Mesenchymal stem cell (in vitro differentiated cells and primary cell): Measurements from ENCODE around the gene CDYL.

ENCODE experiments used
- DNase-seq: peaks from one replicate; pipeline ENCODE4 v3.0.0-alpha.2; 2013
- H2AFZ ChIP-seq: one replicate; pipeline ENCODE4 v1.6.1; 2013; ENCODE audit warnings: low read depth, mild to moderate bottlenecking, control low read depth, inconsistent platforms, low read length, moderate library complexity
- H2AK5ac ChIP-seq: 2 replicates; pipeline ENCODE4 v1.6.1; 2013; ENCODE audit warnings: low read length, moderate library complexity, mild to moderate bottlenecking, inconsistent platforms; ENCODE audit not compliant: severe bottlenecking
- H2BK120ac ChIP-seq: one replicate; pipeline ENCODE4 v1.6.1; 2013; ENCODE audit warnings: low read depth, mild to moderate bottlenecking, inconsistent platforms, low read length, moderate library complexity
- H2BK12ac ChIP-seq, 2 experiments: one replicate each; pipeline ENCODE4 v1.6.1; 2013; ENCODE audit warnings: inconsistent platforms in 2 of 2, low read length in 2 of 2, mild to moderate bottlenecking in 2 of 2, moderate library complexity in 2 of 2, control low read depth in 1 of 2
- H2BK15ac ChIP-seq: one replicate; pipeline ENCODE4 v1.6.1; 2013; ENCODE audit warnings: mild to moderate bottlenecking, low read depth, inconsistent platforms; ENCODE audit not compliant: poor library complexity, severe bottlenecking
- H2BK5ac ChIP-seq: 2 replicates; pipeline ENCODE4 v1.6.1; 2013; ENCODE audit warnings: low read depth, mild to moderate bottlenecking, low read length, control low read depth, inconsistent platforms; ENCODE audit not compliant: poor library complexity, severe bottlenecking
- H3K14ac ChIP-seq, 2 experiments: one replicate each; pipeline ENCODE4 v1.6.1; 2013; ENCODE audit warnings: inconsistent platforms in 2 of 2, low read length in 2 of 2, control low read depth in 1 of 2, mild to moderate bottlenecking in 1 of 2, moderate library complexity in 1 of 2
- H3K18ac ChIP-seq, 2 experiments: one replicate each; pipeline ENCODE4 v1.6.1; 2013; ENCODE audit warnings: inconsistent platforms in 2 of 2, low read length in 2 of 2, control low read depth in 1 of 2, low read depth in 1 of 2, mild to moderate bottlenecking in 1 of 2
- H3K23ac ChIP-seq, 2 experiments: one replicate each; pipeline ENCODE4 v1.6.1; 2013; ENCODE audit warnings: inconsistent platforms in 2 of 2, low read length in 2 of 2, mild to moderate bottlenecking in 2 of 2, moderate library complexity in 2 of 2, control low read depth in 1 of 2
- H3K27ac ChIP-seq: 2 replicates; pipeline ENCODE4 v1.5.1; 2013; ENCODE audit warnings: mild to moderate bottlenecking, moderate library complexity, low read length, control low read depth, inconsistent platforms; ENCODE audit not compliant: poor library complexity, severe bottlenecking
- H3K27me3 ChIP-seq, 2 experiments: 2 replicates each; pipeline versions ENCODE4 v1.6.1 to v1.7.0; 2013; ENCODE audit warnings: low read length in 2 of 2, mild to moderate bottlenecking in 2 of 2, moderate library complexity in 2 of 2, control low read depth in 1 of 2, inconsistent platforms in 1 of 2; ENCODE audit not compliant: control insufficient read depth in 1 of 2, insufficient read depth in 1 of 2
- H3K36me3 ChIP-seq, 2 experiments: 2 replicates each; pipeline versions ENCODE4 v1.6.1 to v1.7.0; 2013; ENCODE audit warnings: low read length in 2 of 2, control low read depth in 1 of 2, inconsistent platforms in 1 of 2, low read depth in 1 of 2, mild to moderate bottlenecking in 1 of 2; ENCODE audit not compliant: insufficient read depth in 2 of 2, control insufficient read depth in 1 of 2
- H3K4ac ChIP-seq, 2 experiments: one replicate each; pipeline ENCODE4 v1.6.1; 2013; ENCODE audit warnings: inconsistent platforms in 2 of 2, low read length in 2 of 2, mild to moderate bottlenecking in 2 of 2, moderate library complexity in 2 of 2, control low read depth in 1 of 2, low read depth in 1 of 2
- H3K4me1 ChIP-seq: 2 replicates; pipeline ENCODE4 v1.6.1; 2013; ENCODE audit warnings: low read depth, low read length, control low read depth; ENCODE audit not compliant: control insufficient read depth, insufficient read depth
- H3K4me2 ChIP-seq: 2 replicates; pipeline ENCODE4 v1.6.1; 2013; ENCODE audit warnings: low read length, mild to moderate bottlenecking, inconsistent platforms; ENCODE audit not compliant: poor library complexity, severe bottlenecking
- H3K4me3 ChIP-seq, 2 experiments: 2 replicates each; pipeline versions ENCODE4 v1.5.1 to v1.7.0; 2013; ENCODE audit warnings: low read length in 2 of 2, mild to moderate bottlenecking in 2 of 2, control low read depth in 1 of 2, low read depth in 1 of 2; ENCODE audit not compliant: insufficient read depth in 1 of 2
- H3K79me1 ChIP-seq: replicated peaks from 2 replicates; pipeline ENCODE4 v1.6.1; 2013; ENCODE audit warnings: mild to moderate bottlenecking, control low read depth, low read length, inconsistent platforms; ENCODE audit not compliant: poor library complexity, severe bottlenecking
- H3K9ac ChIP-seq: 2 replicates; pipeline ENCODE4 v1.7.0; 2013; ENCODE audit warnings: mild to moderate bottlenecking, low read length, moderate library complexity
- H3K9me3 ChIP-seq: 2 replicates; pipeline ENCODE4 v1.7.0; 2013; ENCODE audit warnings: mild to moderate bottlenecking, low read length; ENCODE audit not compliant: control insufficient read depth
- H4K8ac ChIP-seq: one replicate; pipeline ENCODE4 v1.6.1; 2013; ENCODE audit warnings: inconsistent platforms, mild to moderate bottlenecking, low read length, moderate library complexity
- H4K91ac ChIP-seq: one replicate; pipeline ENCODE4 v1.6.1; 2013; ENCODE audit warnings: mild to moderate bottlenecking, low read length, inconsistent platforms
- WGBS: methylation state at CpG from one replicate; pipeline ENCODE4 v1.1.7; 2013; ENCODE audit warnings: mixed read lengths; 5-methylcytosine and 5-hydroxymethylcytosine counted together

Gene CDYL

GRCh38 chr6:4936681-4937041 is 160.5 kb downstream of the CDYL start:
- H2BK15ac ChIP-seq = no peak overlapping the region
- no peak overlapping the region for H3K9ac ChIP-seq
- no peak overlapping the region for H2BK5ac ChIP-seq
- peak; percentile 63 for DNase-seq
- no CpG with 5 or more reads among the region's 4 CpGs for WGBS
- H2BK120ac ChIP-seq = no peak overlapping the region
- no peak overlapping the region for H3K4me2 ChIP-seq
- peaks cover 50% of the 10 kb centered on the region for H3K79me1 ChIP-seq
- H3K4me1 ChIP-seq = peaks cover 10% of the 10 kb centered on the region
- no peaks in the 10 kb centered on the region for H3K27me3 ChIP-seq
- no peak overlapping the region for H3K23ac ChIP-seq
- H3K18ac ChIP-seq = no peak overlapping the region
- H3K4ac ChIP-seq = no peak overlapping the region
- H2AFZ ChIP-seq = no peak overlapping the region
- peaks cover 6 to 12% of the 10 kb centered on the region in 2 experiments for H3K36me3 ChIP-seq
- no peak overlapping the region for H2AK5ac ChIP-seq
- no peak overlapping the region for H4K8ac ChIP-seq
- H4K91ac ChIP-seq = no peak overlapping the region
- H3K4me3 ChIP-seq = no peak overlapping the region
- no peak overlapping the region for H3K14ac ChIP-seq
- no peak overlapping the region for H3K27ac ChIP-seq
- H3K9me3 ChIP-seq = no peaks in the 10 kb centered on the region
- no peak overlapping the region for H2BK12ac ChIP-seq

- H3K27me3 ChIP-seq = no peaks in the 10 kb centered on the region
Measured at GRCh38 chr6:4937414-4937813, 161.2 kb downstream of the CDYL start.

GRCh38 chr6:4939241-4939640 is 163.0 kb downstream of the CDYL start:
- Histone ChIP-seq H4K91ac (no peak overlapping the region), H2BK5ac (no peak overlapping the region), H3K4me2 (no peak overlapping the region), H3K4ac (no peak overlapping the region), H3K4me3 (no peak overlapping the region), H3K4me1 (peaks cover 16% of the 10 kb centered on the region), H3K36me3 (peaks cover 8 to 12% of the 10 kb centered on the region in 2 experiments), H3K9ac (no peak overlapping the region), H2AFZ (no peak overlapping the region), H3K27ac (no peak overlapping the region), H3K23ac (no peak overlapping the region), H2BK120ac (no peak overlapping the region), H2BK12ac (no peak overlapping the region), H2AK5ac (no peak overlapping the region), H4K8ac (no peak overlapping the region), H2BK15ac (no peak overlapping the region), H3K14ac (no peak overlapping the region), H3K9me3 (no peaks in the 10 kb centered on the region), H3K27me3 (no peaks in the 10 kb centered on the region), H3K18ac (no peak overlapping the region), H3K79me1 (peaks cover 29% of the 10 kb centered on the region)
- no peak for DNase-seq
- WGBS = no CpG with 5 or more reads among the region's 1 CpG

More at GRCh38 chr6:4937414-4937813, 161.2 kb downstream of the CDYL start:
- H3K79me1 ChIP-seq = peaks cover 43% of the 10 kb centered on the region
- H3K27ac ChIP-seq = no peak overlapping the region
- DNase-seq = no peak
- no peak overlapping the region for H2AK5ac ChIP-seq
- no peak overlapping the region for H2BK12ac ChIP-seq
- no peak overlapping the region for H3K4ac ChIP-seq
- H3K9me3 ChIP-seq = no peaks in the 10 kb centered on the region
- H3K14ac ChIP-seq = no peak overlapping the region
- no peak overlapping the region for H3K23ac ChIP-seq
- 93% methylated on average over 9 of the region's 9 CpGs for WGBS
- H2BK5ac ChIP-seq = no peak overlapping the region
- H2AFZ ChIP-seq = no peak overlapping the region
- H4K8ac ChIP-seq = no peak overlapping the region
- no peak overlapping the region for H3K4me3 ChIP-seq
- no peak overlapping the region for H3K4me2 ChIP-seq
- H3K4me1 ChIP-seq = peaks cover 8% of the 10 kb centered on the region
- H4K91ac ChIP-seq = no peak overlapping the region
- no peak overlapping the region for H3K18ac ChIP-seq
- H3K36me3 ChIP-seq = peaks cover 6 to 12% of the 10 kb centered on the region in 2 experiments
- no peak overlapping the region for H2BK120ac ChIP-seq
- no peak overlapping the region for H3K9ac ChIP-seq
- no peak overlapping the region for H2BK15ac ChIP-seq

- WGBS = 74% methylated on average over 5 of the region's 5 CpGs
- Histone ChIP-seq H2BK5ac (no peak overlapping the region), H3K27ac (no peak overlapping the region), H3K14ac (no peak overlapping the region), H2AK5ac (no peak overlapping the region), H4K91ac (peak overlapping the region; percentile 7), H2BK120ac (no peak overlapping the region), H4K8ac (no peak overlapping the region), H3K4me1 (peaks cover 18% of the 10 kb centered on the region), H3K4ac (peak overlapping the region in 1 of 2 experiments; percentile 64), H3K4me2 (no peak overlapping the region), H3K4me3 (no peak overlapping the region), H3K23ac (no peak overlapping the region), H2AFZ (no peak overlapping the region), H3K9me3 (no peaks in the 10 kb centered on the region), H3K9ac (no peak overlapping the region), H3K27me3 (no peaks in the 10 kb centered on the region), H3K18ac (peak overlapping the region in 1 of 2 experiments; percentile 45), H3K79me1 (peaks cover 25% of the 10 kb centered on the region), H2BK12ac (peak overlapping the region in 1 of 2 experiments; percentile 25), H2BK15ac (peak overlapping the region; percentile 16), H3K36me3 (peaks cover 16 to 17% of the 10 kb centered on the region in 2 experiments)
- DNase-seq = no peak
Measured at GRCh38 chr6:4940416-4940815, 164.2 kb downstream of the CDYL start.
